Measurements from ENCODE around the gene CRACR2A.

GRCh38 chr12:3572560-3572959 is 180.3 kb downstream of the CRACR2A start:
- TF ChIP-seq CTCF (conservative IDR thresholded peaks at IDR 0.05; ENCODE audit: low read length) (no peak), EZH2phosphoT487 (IDR thresholded peaks at IDR 0.05; ENCODE audit: borderline replicate concordance, low read depth, low read length) (no peak)
